HepG2 (cell line): ENCODE measurements around the gene LRP5. TPM values are rescaled to one million over a fixed set of nuclear protein-coding genes. Genes with fewer than 3 reads are reported as not detected.

Experiments used
- ATAC-seq: fragments of 200-7000 bp; cut with Tn5 transposase; 3 replicates; pipeline ENCODE4 v1.9.1; 2020; ENCODE audit warnings: mild to moderate bottlenecking, moderate library complexity
- BruUV-seq: library from RNA; stranded (reverse); fragments of 400-500 nt; replicated peaks from 2 replicates; lab custom pipeline; 2021; lab: Mats Ljungman, UMichigan
- CTCF ChIA-PET: fragments of 300-600 bp; formaldehyde crosslinking; extraction: SDS; loops from one replicate; lab custom pipeline; 2021; ENCODE audit warnings: low total read pairs, inconsistent platforms, low intra/inter-chr PET ratio; lab: Yijun Ruan, JAX
- POLR2A ChIA-PET: fragments of 350-600 bp; sonication (Branson Sonifier 250); formaldehyde crosslinking; loops from one replicate; lab custom pipeline; 2020; ENCODE audit warnings: antibody characterized with exemption, inconsistent platforms; lab: Yijun Ruan, JAX
- DNase-seq: peaks from one replicate; pipeline ENCODE4 v3.0.0-alpha.2; 2015; ENCODE audit warnings: low spot score
- FAIRE-seq: peaks from 3 replicates; lab custom pipeline; 2011; peaks lifted over from hg19 to GRCh38; lab: Jason Lieb, UNC
- H2AFZ ChIP-seq: one replicate; pipeline ENCODE4 v1.6.1; 2011; ENCODE audit warnings: low read length, inconsistent platforms
- H3K27ac ChIP-seq: fragments of 300-600 bp; 3 replicates; pipeline ENCODE4 v1.8.0; 2011; ENCODE audit warnings: mixed run types, mild to moderate bottlenecking, mixed read lengths, low read length, inconsistent platforms; ENCODE audit not compliant: insufficient read depth; ENCODE audit errors: extremely low read length
- H3K27me3 ChIP-seq, 2 experiments: fragments of 200-600 bp in 1 of 2; 2 replicates in 1 of 2; 3 replicates in 1 of 2; pipeline versions ENCODE4 v1.6.0 to v1.8.0; 2011; ENCODE audit warnings: low read length in 2 of 2, mild to moderate bottlenecking in 2 of 2, moderate library complexity in 2 of 2, inconsistent platforms in 1 of 2; ENCODE audit not compliant: insufficient read depth in 2 of 2, control insufficient read depth in 1 of 2
- H3K36me3 ChIP-seq, 2 experiments: fragments of 200-600 bp in 1 of 2; replicated peaks in 1 of 2; 2 replicates in 1 of 2; 3 replicates in 1 of 2; pipeline versions ENCODE4 v1.5.1 to v1.8.0; 2011; ENCODE audit warnings: low read length in 2 of 2, inconsistent platforms in 1 of 2; ENCODE audit not compliant: insufficient read depth in 2 of 2, control insufficient read depth in 1 of 2
- H3K4me1 ChIP-seq: 2 replicates; pipeline ENCODE4 v1.5.1; 2012; ENCODE audit warnings: low read length, inconsistent platforms; ENCODE audit not compliant: insufficient read depth
- H3K4me2 ChIP-seq: 2 replicates; pipeline ENCODE4 v1.6.0; 2011; ENCODE audit warnings: low read depth, low read length, inconsistent platforms
- H3K4me3 ChIP-seq, 3 experiments: fragments of 200-600 bp in 1 of 3; sonication (generic), shearing (Covaris generic) in 1 of 3; replicated peaks in 1 of 3; 2 replicates each; pipeline ENCODE4 v1.5.1; 2011 to 2016; ENCODE audit warnings: low read length in 3 of 3, inconsistent platforms in 2 of 3, low read depth in 2 of 3, mild to moderate bottlenecking in 2 of 3, control low read depth in 1 of 3, mixed read lengths in 1 of 3; ENCODE audit not compliant: insufficient read depth in 1 of 3
- H3K79me2 ChIP-seq: one replicate; pipeline ENCODE4 v1.6.1; 2011; ENCODE audit warnings: low read length, inconsistent platforms; ENCODE audit not compliant: insufficient read depth
- H3K9ac ChIP-seq: 2 replicates; pipeline ENCODE4 v1.6.0; 2011; ENCODE audit warnings: mild to moderate bottlenecking, low read depth, low read length, inconsistent platforms; ENCODE audit not compliant: insufficient read depth
- H3K9me3 ChIP-seq: 2 replicates; pipeline ENCODE4 v1.5.1; 2012; ENCODE audit warnings: mild to moderate bottlenecking, low read length
- H4K20me1 ChIP-seq: 2 replicates; pipeline ENCODE4 v1.6.0; 2011; ENCODE audit warnings: inconsistent platforms, mild to moderate bottlenecking, low read length, moderate library complexity; ENCODE audit not compliant: insufficient read depth
- YEATS2 ChIP-seq: sonication (generic); formaldehyde crosslinking; IDR thresholded peaks from 2 replicates; pipeline ENCODE4 v1.4.0; 2020; ENCODE audit warnings: missing genetic modification reagents, borderline replicate concordance
- ZBTB33 ChIP-seq: sonication (generic); formaldehyde crosslinking; IDR thresholded peaks from 2 replicates; pipeline ENCODE4 v1.4.0; 2020; ENCODE audit warnings: missing genetic modification reagents
- ZNF251 ChIP-seq: sonication (generic); formaldehyde crosslinking; IDR thresholded peaks from 2 replicates; pipeline ENCODE4 v1.9.0; 2021; ENCODE audit warnings: mild to moderate bottlenecking, missing genetic modification reagents
- ZNF260 ChIP-seq: sonication (generic); formaldehyde crosslinking; IDR thresholded peaks from 2 replicates; pipeline ENCODE4 v1.4.0; 2020; ENCODE audit warnings: missing genetic modification reagents, low read depth, mild to moderate bottlenecking, borderline replicate concordance
- ZNF468 ChIP-seq: sonication (generic); formaldehyde crosslinking; IDR thresholded peaks from 2 replicates; pipeline ENCODE4 v1.8.0; 2022; ENCODE audit warnings: mild to moderate bottlenecking, moderate library complexity, missing genetic modification reagents
- ZNF629 ChIP-seq: sonication (generic); formaldehyde crosslinking; conservative IDR thresholded peaks from 2 replicates; pipeline ENCODE4 v1.5.0; 2020; ENCODE audit warnings: missing genetic modification reagents
- WGBS: methylation state at CpG from one replicate; pipeline ENCODE4 v1.1.6; 2017; ENCODE audit warnings: low lambda C conversion rate; 5-methylcytosine and 5-hydroxymethylcytosine counted together
- in situ Hi-C: cut with HindIII; loops from 2 replicates; pipeline ENCODE4 v1.10.0; 2017; ENCODE audit warnings: low pct_unique_long_range_greater_than_20kb; ENCODE audit not compliant: extremely low pct_ligation_motif_present
- intact Hi-C: fragments of 100-400 bp; cut with micrococcal nuclease; formaldehyde crosslinking; loops from one replicate; pipeline ENCODE4 v1.10.0; 2022; ENCODE audit not compliant: unreplicated experiment
- polyA plus RNA-seq, 8 experiments: library from polyadenylated mRNA; depleted of rRNA in 3 of 8; stranded (reverse) in 7 of 8; unstranded in 1 of 8; fragments of >200 nt; fragmentation: Illumina TruSeq in 4 of 8; extraction: Trizol in 4 of 8; gene quantifications; 2 replicates each; pipeline versions ENCODE4 v1.2.1 to v1.2.3, GENCODE V29; 2011 to 2016; ENCODE audit warnings: low read depth in 4 of 8, missing spikeins in 1 of 8, mixed read lengths in 1 of 8; ENCODE audit not compliant: insufficient read depth in 1 of 8
- total RNA-seq, 5 experiments: library from RNA; depleted of rRNA; stranded (reverse); fragments of >200 nt; fragmentation: Illumina TruSeq; extraction: Trizol; gene quantifications; 2 replicates each; pipeline ENCODE4 v1.2.3, GENCODE V29; 2016; ENCODE audit warnings: low read depth in 1 of 5
- TF ChIP-seq, protein P1 (sequence below): sonication (generic); formaldehyde crosslinking; IDR thresholded peaks from 2 replicates; pipeline ENCODE4 v1.4.0; 2020; ENCODE audit warnings: missing genetic modification reagents, borderline replicate concordance

LRP5 gene
- total and polyA plus RNA-seq, 2 of the 13 experiments (the other 11 are each of a cell fraction or from before 2014, with no cell fraction given), result 40.4 to 64.0 TPM

DNA sequence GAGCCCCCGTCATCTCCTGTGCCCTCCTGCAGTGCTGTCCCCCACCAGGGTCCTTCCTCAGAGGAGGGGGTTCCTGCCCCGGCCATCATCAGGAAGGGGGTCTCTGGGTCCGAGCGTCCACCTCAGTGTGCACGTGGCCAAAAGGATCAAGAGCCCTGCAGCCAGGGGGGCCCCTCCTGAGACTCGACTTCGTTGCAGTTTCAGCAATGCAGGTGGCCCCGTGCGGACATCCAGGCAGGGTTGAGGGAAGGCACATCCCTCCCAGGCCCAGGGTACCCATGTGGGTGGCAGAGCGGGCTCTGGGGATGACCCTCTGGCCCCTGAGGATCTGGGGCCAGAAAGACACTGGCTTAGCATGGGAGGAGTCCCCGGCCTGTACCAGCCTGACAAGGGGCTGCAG, 41.3 kb downstream of the LRP5 start:
- no peak for FAIRE-seq
- DNase-seq, result no peak
- Histone ChIP-seq H3K4me2 (no peak overlapping the region), H2AFZ (no peak overlapping the region), H3K9ac (no peak overlapping the region), H3K27ac (no peak overlapping the region), H3K4me1 (no peaks in the 10 kb centered on the region), H3K79me2 (peaks cover 50% of the 10 kb centered on the region), H4K20me1 (peaks cover 61% of the 10 kb centered on the region; the same call in 1 of the 2 replicates), H3K4me3 (no peak overlapping the region), H3K27me3 (no peaks in the 10 kb centered on the region; a peak in 1 of 5 replicates), H3K36me3 (peaks cover 55 to 85% of the 10 kb centered on the region in 2 experiments; a peak in 4 of 5 replicates), H3K9me3 (no peaks in the 10 kb centered on the region)
- no TSS peak for BruUV-seq
- intact Hi-C loops, result no loop called here
- in situ Hi-C loops, result no loop called here
- 100% methylated on average over 3 of the region's 11 CpGs for WGBS
- ChIA-PET POLR2A (no interaction called here), CTCF (no interaction called here)
- ATAC-seq, result no peak
- TF ChIP-seq ZNF468, result no peak

DNA sequence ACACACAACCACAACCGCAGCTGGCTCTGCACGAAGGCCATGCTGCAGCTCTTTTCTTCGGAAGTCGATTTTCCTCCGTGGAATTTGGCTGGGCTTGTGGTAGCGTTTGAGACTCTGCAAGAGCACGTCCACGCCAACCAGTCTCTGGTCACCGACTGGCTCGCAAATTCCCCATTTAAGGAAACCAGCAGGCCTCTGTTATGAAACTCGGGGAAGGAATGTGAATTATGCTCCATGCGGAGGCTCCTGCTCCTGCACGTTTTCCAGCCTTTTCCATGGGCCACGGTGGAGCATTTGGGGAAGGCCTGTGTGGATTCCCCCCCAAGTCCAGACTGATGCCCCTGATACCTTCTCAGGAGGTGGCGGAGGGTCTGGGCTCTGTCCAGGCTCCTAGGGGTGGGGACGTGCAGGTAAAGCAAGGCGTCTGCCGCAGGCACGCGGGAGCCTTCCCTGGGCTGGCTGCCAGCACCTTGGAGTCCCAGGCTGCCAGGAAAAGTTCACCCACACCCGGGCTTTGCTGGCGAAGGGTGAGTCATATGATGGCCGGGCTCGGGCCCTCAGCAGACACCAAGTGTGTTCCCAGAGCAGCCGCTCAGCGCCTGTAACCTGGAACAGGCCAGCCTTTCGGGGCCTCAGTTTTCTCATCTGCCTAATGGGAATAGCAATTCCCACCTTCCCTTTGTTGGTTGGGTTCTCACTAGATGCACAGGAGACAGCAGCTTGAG, 41.9 kb downstream of the LRP5 start:
- Histone ChIP-seq H3K9ac (no peak overlapping the region), H3K79me2 (peaks cover 48% of the 10 kb centered on the region), H3K36me3 (peaks cover 57 to 88% of the 10 kb centered on the region in 2 experiments; a peak in 4 of 5 replicates), H3K27ac (no peak overlapping the region), H2AFZ (no peak overlapping the region), H3K4me3 (no peak overlapping the region)
- ChIA-PET CTCF (no interaction called here), POLR2A (no interaction called here)
- ATAC-seq (no peak), DNase-seq (no peak), FAIRE-seq (no peak)
- WGBS, result 96% methylated on average over 15 of the region's 27 CpGs
- in situ Hi-C loops (no loop called here), intact Hi-C loops (no loop called here)
- no peak for TF ChIP-seq ZNF260 (CRISPR knock-in tag)
- no peak for TF ChIP-seq YEATS2 (CRISPR knock-in tag)
- TF ChIP-seq ZNF629 (CRISPR knock-in tag), result peak; percentile 87
- TF ChIP-seq ZNF251 (CRISPR knock-in tag), result no peak
- TF ChIP-seq ZBTB33 (CRISPR knock-in tag), result peak; percentile 60; the same call in 1 of the 2 replicates
- TF ChIP-seq, protein P1, sequence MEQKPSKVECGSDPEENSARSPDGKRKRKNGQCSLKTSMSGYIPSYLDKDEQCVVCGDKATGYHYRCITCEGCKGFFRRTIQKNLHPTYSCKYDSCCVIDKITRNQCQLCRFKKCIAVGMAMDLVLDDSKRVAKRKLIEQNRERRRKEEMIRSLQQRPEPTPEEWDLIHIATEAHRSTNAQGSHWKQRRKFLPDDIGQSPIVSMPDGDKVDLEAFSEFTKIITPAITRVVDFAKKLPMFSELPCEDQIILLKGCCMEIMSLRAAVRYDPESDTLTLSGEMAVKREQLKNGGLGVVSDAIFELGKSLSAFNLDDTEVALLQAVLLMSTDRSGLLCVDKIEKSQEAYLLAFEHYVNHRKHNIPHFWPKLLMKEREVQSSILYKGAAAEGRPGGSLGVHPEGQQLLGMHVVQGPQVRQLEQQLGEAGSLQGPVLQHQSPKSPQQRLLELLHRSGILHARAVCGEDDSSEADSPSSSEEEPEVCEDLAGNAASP (CRISPR knock-in tag), result no peak
- TF ChIP-seq, all 625 proteins: peak for 2
- no peaks in the 10 kb centered on the region; a peak in 1 of 5 replicates for H3K27me3 ChIP-seq
- BruUV-seq, result no TSS peak
- peaks cover 60% of the 10 kb centered on the region; the same call in 1 of the 2 replicates for H4K20me1 ChIP-seq
- no peak overlapping the region for H3K4me2 ChIP-seq
- H3K9me3 ChIP-seq, result no peaks in the 10 kb centered on the region
- H3K4me1 ChIP-seq, result no peaks in the 10 kb centered on the region
